Measurements from ENCODE around the gene DYNLT3. TPM values are rescaled to one million over a fixed set of nuclear protein-coding genes. Genes with fewer than 3 reads are reported as not detected.

Gene DYNLT3
- 9.4 TPM for polyA plus RNA-seq (2013, experiment 1 of 4)
- polyA plus RNA-seq (2013, experiment 2 of 4) = 10.2 TPM
- polyA plus RNA-seq (2013, experiment 3 of 4) = 8.1 TPM
- 9.6 TPM for polyA plus RNA-seq (2013, experiment 4 of 4)

- WGBS, 2 experiments = 1 to 2% methylated on average over 60 to 67 of the region's 67 CpGs
- no peaks in the 10 kb centered on the region for H3K36me3 ChIP-seq (ENCODE audit: control insufficient read depth, insufficient read depth, low read length)
- no peaks in the 10 kb centered on the region for H3K4me1 ChIP-seq (ENCODE audit: control insufficient read depth, insufficient read depth, low read length)
- no peaks in the 10 kb centered on the region for H3K27me3 ChIP-seq (ENCODE audit: control insufficient read depth, insufficient read depth, low read length, poor library complexity, severe bottlenecking)
- H3K4me3 ChIP-seq (ENCODE audit: insufficient read depth, low read depth, low read length) = peak within 1 kb of the TSS; percentile 58
- peak within 1 kb of the TSS; percentile 16 for H3K27ac ChIP-seq (ENCODE audit: insufficient read depth, low read depth, low read length, poor library complexity, severe bottlenecking)
- no peaks in the 10 kb centered on the region for H3K9me3 ChIP-seq (ENCODE audit: control insufficient read depth, low read length)
Observed at GRCh38 chrX:37846934-37847732, at the start of gene DYNLT3. Gene DYNLT3, minus strand, starts transcription at chrX:37847571. Its CDS starts 61 bp downstream, at chrX:37847510.

DNA sequence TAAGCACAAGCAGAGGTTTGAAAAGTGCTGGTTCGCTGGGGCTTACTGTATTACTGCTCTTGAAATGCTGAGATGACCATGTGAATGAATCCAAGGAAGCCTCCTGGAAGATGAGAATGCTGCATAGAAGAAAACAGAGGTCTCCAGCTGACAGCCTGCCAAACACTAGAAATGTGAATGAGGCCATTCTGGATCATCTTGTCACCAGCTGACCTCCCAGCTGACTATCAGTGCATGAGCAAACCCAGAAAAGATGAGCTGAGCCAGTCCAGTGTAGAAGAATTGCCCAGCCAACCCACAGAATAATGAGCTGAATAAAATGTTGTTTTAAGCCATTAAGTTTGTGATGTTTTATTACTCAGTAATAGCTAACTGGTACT lies 49.1 kb upstream of the DYNLT3 start:
- H3K4me3 ChIP-seq (ENCODE audit: insufficient read depth, low read depth, low read length) = no peak overlapping the region
- 48 to 54% methylated on average over 1 of the region's 1 CpG for WGBS, 2 experiments
- no peak overlapping the region for H3K27ac ChIP-seq (ENCODE audit: insufficient read depth, low read depth, low read length, poor library complexity, severe bottlenecking)
- H3K9me3 ChIP-seq (ENCODE audit: control insufficient read depth, low read length) = no peaks in the 10 kb centered on the region
- no peaks in the 10 kb centered on the region for H3K36me3 ChIP-seq (ENCODE audit: control insufficient read depth, insufficient read depth, low read length)
- no peaks in the 10 kb centered on the region for H3K27me3 ChIP-seq (ENCODE audit: control insufficient read depth, insufficient read depth, low read length, poor library complexity, severe bottlenecking)
- no peaks in the 10 kb centered on the region for H3K4me1 ChIP-seq (ENCODE audit: control insufficient read depth, insufficient read depth, low read length)

DNA sequence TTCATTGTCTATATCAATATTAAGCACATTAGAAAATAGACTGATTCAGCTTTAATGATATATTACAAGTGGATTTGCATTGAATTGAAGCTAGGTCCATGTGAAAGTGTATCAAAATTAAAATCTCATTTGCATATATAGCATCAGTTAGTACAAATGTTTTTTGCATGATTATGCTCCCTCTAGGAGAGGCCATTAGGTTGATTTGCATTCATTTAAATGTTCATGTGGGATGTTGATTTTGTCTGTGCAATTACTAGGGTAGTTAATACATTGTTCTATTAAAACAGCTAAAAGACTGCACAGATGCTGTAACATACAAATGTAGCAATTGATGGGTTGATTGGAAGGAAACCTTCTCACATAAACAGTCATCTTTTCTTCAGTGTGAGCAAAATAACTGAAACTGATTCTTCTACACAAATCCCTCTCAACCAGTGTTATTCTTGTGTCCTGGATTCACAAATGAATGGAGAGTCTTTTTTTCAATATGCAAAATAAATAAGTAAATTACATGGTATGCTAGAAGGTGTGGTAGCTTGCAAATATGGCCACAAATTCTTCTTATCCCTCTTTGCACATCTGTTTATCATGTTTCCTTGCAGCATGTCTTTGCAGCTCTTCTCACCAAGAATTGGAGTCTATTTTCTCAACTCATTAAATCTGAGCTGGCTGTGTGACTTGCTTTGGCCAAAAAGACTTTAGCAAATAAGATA lies 48.6 kb upstream of the DYNLT3 start:
- no peak overlapping the region for H3K4me3 ChIP-seq (ENCODE audit: insufficient read depth, low read depth, low read length)
- no peaks in the 10 kb centered on the region for H3K9me3 ChIP-seq (ENCODE audit: control insufficient read depth, low read length)
- no peaks in the 10 kb centered on the region for H3K36me3 ChIP-seq (ENCODE audit: control insufficient read depth, insufficient read depth, low read length)
- no peaks in the 10 kb centered on the region for H3K27me3 ChIP-seq (ENCODE audit: control insufficient read depth, insufficient read depth, low read length, poor library complexity, severe bottlenecking)
- no peak overlapping the region for H3K27ac ChIP-seq (ENCODE audit: insufficient read depth, low read depth, low read length, poor library complexity, severe bottlenecking)
- H3K4me1 ChIP-seq (ENCODE audit: control insufficient read depth, insufficient read depth, low read length) = no peaks in the 10 kb centered on the region

DNA sequence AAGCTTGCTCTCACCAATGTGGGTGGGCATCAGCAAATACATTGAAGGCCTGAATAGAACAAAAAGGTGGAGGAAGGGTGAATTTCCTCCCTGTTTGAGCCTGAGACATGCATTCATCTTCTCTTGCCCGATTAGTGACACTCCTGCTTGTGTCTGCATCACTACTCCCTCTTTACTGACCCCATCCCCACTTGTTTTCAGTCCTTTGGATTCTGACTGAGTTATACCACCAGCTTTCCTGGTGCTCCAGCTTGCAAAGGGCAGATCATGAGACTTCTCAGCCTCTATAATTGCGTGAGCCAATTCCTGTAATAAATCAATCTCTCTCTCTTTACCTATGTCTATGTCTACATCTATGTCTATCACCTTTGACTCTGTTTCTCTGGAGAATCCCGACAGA lies 47.4 kb upstream of the DYNLT3 start:
- Histone ChIP-seq H3K27me3 (ENCODE audit: control insufficient read depth, insufficient read depth, low read length, poor library complexity, severe bottlenecking) (no peaks in the 10 kb centered on the region), H3K27ac (ENCODE audit: insufficient read depth, low read depth, low read length, poor library complexity, severe bottlenecking) (no peak overlapping the region), H3K4me3 (ENCODE audit: insufficient read depth, low read depth, low read length) (no peak overlapping the region), H3K9me3 (ENCODE audit: control insufficient read depth, low read length) (no peaks in the 10 kb centered on the region), H3K4me1 (ENCODE audit: control insufficient read depth, insufficient read depth, low read length) (no peaks in the 10 kb centered on the region), H3K36me3 (ENCODE audit: control insufficient read depth, insufficient read depth, low read length) (no peaks in the 10 kb centered on the region)
- 65 to 69% methylated on average over 3 of the region's 3 CpGs for WGBS, 2 experiments

- H3K27ac ChIP-seq (ENCODE audit: insufficient read depth, low read depth, low read length, poor library complexity, severe bottlenecking) = no peak overlapping the region
- H3K4me1 ChIP-seq (ENCODE audit: control insufficient read depth, insufficient read depth, low read length) = no peaks in the 10 kb centered on the region
- H3K27me3 ChIP-seq (ENCODE audit: control insufficient read depth, insufficient read depth, low read length, poor library complexity, severe bottlenecking) = no peaks in the 10 kb centered on the region
- no peak overlapping the region for H3K4me3 ChIP-seq (ENCODE audit: insufficient read depth, low read depth, low read length)
- no peaks in the 10 kb centered on the region for H3K9me3 ChIP-seq (ENCODE audit: control insufficient read depth, low read length)
- 91 to 99% methylated on average over 5 of the region's 5 CpGs for WGBS, 2 experiments
- H3K36me3 ChIP-seq (ENCODE audit: control insufficient read depth, insufficient read depth, low read length) = no peaks in the 10 kb centered on the region
Observed at GRCh38 chrX:37888010-37888409, 40.6 kb upstream of the DYNLT3 start.

DNA sequence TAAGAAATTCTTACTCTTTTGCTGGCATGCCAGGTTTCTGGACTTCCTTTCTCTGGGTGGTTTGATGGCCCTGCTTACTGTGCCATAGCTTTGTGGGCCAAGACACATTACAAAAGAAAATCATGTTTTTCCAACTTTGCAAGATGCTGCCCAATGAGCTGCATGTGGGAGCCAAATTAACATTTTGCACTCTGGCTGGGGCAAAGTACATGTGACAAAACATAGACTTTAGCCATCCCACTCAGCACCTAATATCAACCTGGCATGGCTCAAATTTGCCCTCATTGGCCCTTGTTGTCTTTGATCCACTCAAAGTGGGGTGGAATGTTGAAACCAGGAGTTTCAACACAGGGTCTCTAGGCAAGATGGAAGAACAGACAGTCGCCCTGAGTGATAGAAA lies 40.0 kb upstream of the DYNLT3 start:
- WGBS, 2 experiments = 100% methylated on average over 1 of the region's 1 CpG
- no peaks in the 10 kb centered on the region for H3K36me3 ChIP-seq (ENCODE audit: control insufficient read depth, insufficient read depth, low read length)

GRCh38 chrX:37883196-37883595 lies 35.8 kb upstream of the DYNLT3 start:
- H3K27me3 ChIP-seq (ENCODE audit: control insufficient read depth, insufficient read depth, low read length, poor library complexity, severe bottlenecking) = no peaks in the 10 kb centered on the region
- no peak overlapping the region for H3K4me3 ChIP-seq (ENCODE audit: insufficient read depth, low read depth, low read length)
- no peak overlapping the region for H3K27ac ChIP-seq (ENCODE audit: insufficient read depth, low read depth, low read length, poor library complexity, severe bottlenecking)
- WGBS, 2 experiments = 49 to 61% methylated on average over 2 of the region's 2 CpGs
- no peaks in the 10 kb centered on the region for H3K4me1 ChIP-seq (ENCODE audit: control insufficient read depth, insufficient read depth, low read length)
- no peaks in the 10 kb centered on the region for H3K9me3 ChIP-seq (ENCODE audit: control insufficient read depth, low read length)
- H3K36me3 ChIP-seq (ENCODE audit: control insufficient read depth, insufficient read depth, low read length) = no peaks in the 10 kb centered on the region

More for the DNA sequence above, 40.0 kb upstream of the DYNLT3 start:
- Histone ChIP-seq H3K4me3 (ENCODE audit: insufficient read depth, low read depth, low read length) (no peak overlapping the region), H3K27ac (ENCODE audit: insufficient read depth, low read depth, low read length, poor library complexity, severe bottlenecking) (no peak overlapping the region), H3K27me3 (ENCODE audit: control insufficient read depth, insufficient read depth, low read length, poor library complexity, severe bottlenecking) (no peaks in the 10 kb centered on the region), H3K9me3 (ENCODE audit: control insufficient read depth, low read length) (no peaks in the 10 kb centered on the region), H3K4me1 (ENCODE audit: control insufficient read depth, insufficient read depth, low read length) (no peaks in the 10 kb centered on the region)

DNA sequence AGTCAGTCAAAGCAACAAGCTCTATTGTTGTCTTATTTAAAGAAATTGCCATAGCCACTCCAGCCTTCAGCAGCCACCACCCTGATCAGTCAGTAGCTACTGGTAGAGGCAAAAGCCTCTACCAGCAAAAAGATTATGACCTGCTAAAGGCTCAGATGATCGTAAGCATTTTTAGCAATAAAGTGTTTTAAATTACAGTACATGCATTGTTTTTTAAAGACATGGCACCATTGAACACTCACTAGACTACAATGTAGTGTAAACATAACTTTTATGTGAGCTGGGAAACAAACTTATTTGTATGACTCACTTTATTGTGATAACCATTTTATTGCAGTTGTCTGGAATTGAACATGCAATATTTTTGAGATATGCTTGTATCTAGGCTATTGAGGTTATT lies 32.3 kb upstream of the DYNLT3 start:
- Histone ChIP-seq H3K4me1 (ENCODE audit: control insufficient read depth, insufficient read depth, low read length) (no peaks in the 10 kb centered on the region), H3K36me3 (ENCODE audit: control insufficient read depth, insufficient read depth, low read length) (no peaks in the 10 kb centered on the region), H3K4me3 (ENCODE audit: insufficient read depth, low read depth, low read length) (no peak overlapping the region), H3K9me3 (ENCODE audit: control insufficient read depth, low read length) (no peaks in the 10 kb centered on the region), H3K27ac (ENCODE audit: insufficient read depth, low read depth, low read length, poor library complexity, severe bottlenecking) (no peak overlapping the region), H3K27me3 (ENCODE audit: control insufficient read depth, insufficient read depth, low read length, poor library complexity, severe bottlenecking) (no peaks in the 10 kb centered on the region)
- WGBS, 2 experiments = 100% methylated on average over 1 of the region's 1 CpG; no CpG with 5 or more reads in 1 of the 2 experiments

DNA sequence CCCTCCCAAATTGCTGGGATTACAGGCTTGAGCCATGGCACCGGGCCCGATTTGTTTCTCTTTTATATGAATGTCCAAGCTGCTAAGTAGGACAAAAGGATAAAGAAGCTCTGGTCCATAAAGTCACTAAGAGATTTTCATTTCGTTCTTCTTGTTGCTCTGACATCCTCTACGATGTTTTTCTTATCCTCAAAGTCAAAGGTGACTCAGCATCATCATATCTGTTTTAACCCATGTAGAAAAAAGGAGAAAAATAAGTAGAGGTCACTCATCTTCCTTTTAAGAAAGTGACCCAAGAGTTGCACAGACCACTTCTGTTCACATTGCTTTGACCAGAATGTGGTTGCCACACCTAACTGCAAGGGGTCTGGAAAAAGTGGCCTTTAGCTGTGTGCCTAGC lies 29.3 kb upstream of the DYNLT3 start:
- Histone ChIP-seq H3K9me3 (ENCODE audit: control insufficient read depth, low read length) (no peaks in the 10 kb centered on the region), H3K36me3 (ENCODE audit: control insufficient read depth, insufficient read depth, low read length) (no peaks in the 10 kb centered on the region), H3K27me3 (ENCODE audit: control insufficient read depth, insufficient read depth, low read length, poor library complexity, severe bottlenecking) (no peaks in the 10 kb centered on the region), H3K27ac (ENCODE audit: insufficient read depth, low read depth, low read length, poor library complexity, severe bottlenecking) (no peak overlapping the region), H3K4me3 (ENCODE audit: insufficient read depth, low read depth, low read length) (no peak overlapping the region), H3K4me1 (ENCODE audit: control insufficient read depth, insufficient read depth, low read length) (no peaks in the 10 kb centered on the region)
- WGBS, 2 experiments = 98% methylated on average over 4 of the region's 4 CpGs

GRCh38 chrX:37875675-37876074 lies 28.3 kb upstream of the DYNLT3 start:
- no peaks in the 10 kb centered on the region for H3K9me3 ChIP-seq (ENCODE audit: control insufficient read depth, low read length)
- H3K36me3 ChIP-seq (ENCODE audit: control insufficient read depth, insufficient read depth, low read length) = no peaks in the 10 kb centered on the region
- no peaks in the 10 kb centered on the region for H3K27me3 ChIP-seq (ENCODE audit: control insufficient read depth, insufficient read depth, low read length, poor library complexity, severe bottlenecking)
- no CpG with 5 or more reads among the region's 1 CpG for WGBS, 2 experiments
- no peak overlapping the region for H3K27ac ChIP-seq (ENCODE audit: insufficient read depth, low read depth, low read length, poor library complexity, severe bottlenecking)
- H3K4me3 ChIP-seq (ENCODE audit: insufficient read depth, low read depth, low read length) = no peak overlapping the region
- no peaks in the 10 kb centered on the region for H3K4me1 ChIP-seq (ENCODE audit: control insufficient read depth, insufficient read depth, low read length)

Measured in ectodermal cell (in vitro differentiated cells).